Liver (tissue), 3 donors: ENCODE results near the gene CD84.

Experiments
- CTCF ChIP-seq: fragments of 150-350 bp; IDR thresholded peaks from 2 replicates; pipeline ENCODE4 v1.5.1; 2017; ENCODE audit warnings: improper control_type of control experiment, low read depth, low read length; ENCODE audit not compliant: missing input control
- RAD21 ChIP-seq, 2 donors: IDR thresholded peaks; 2 replicates each; pipeline ENCODE4 v1.6.1; 2016; ENCODE audit warnings: antibody characterized with exemption in 2 of 2, mild to moderate bottlenecking in 2 of 2
- SP1 ChIP-seq: IDR thresholded peaks from 2 replicates; pipeline ENCODE4 v1.6.1; 2018; ENCODE audit warnings: antibody characterized with exemption, mild to moderate bottlenecking
- donor health status: healthy.
- donor health status: healthy.

GRCh38 chr1:160581961-160582360 is 2.7 kb upstream of the CD84 start:
- no peak for TF ChIP-seq SP1
- no peak for TF ChIP-seq CTCF
- TF ChIP-seq RAD21 (IDR thresholded peaks at IDR 0.05), result no peak
